Fibroblast of skin of left biceps (primary cell): ENCODE measurements around the gene ANKK1.

ENCODE experiments used
- DNase-seq, 2 experiments: peaks; one replicate each; pipeline ENCODE4 v3.0.0-alpha.2; 2013; ENCODE audit warnings: low read depth in 2 of 2

Gene ANKK1

GRCh38 chr11:113410414-113411135 lies 23.0 kb downstream of the ANKK1 start:
- DNase-seq, result no peak

GRCh38 chr11:113411536-113411935 lies 24.0 kb downstream of the ANKK1 start:
- DNase-seq, result no peak

- no peak for DNase-seq
These were observed 25.1 kb downstream of the ANKK1 start for GRCh38 chr11:113412675-113413074.

GRCh38 chr11:113415343-113415742 lies 27.8 kb downstream of the ANKK1 start:
- DNase-seq, result no peak

- DNase-seq, result no peak
These were observed 29.8 kb downstream of the ANKK1 start for GRCh38 chr11:113417428-113417827.

- no peak for DNase-seq
These were observed 31.9 kb downstream of the ANKK1 start for GRCh38 chr11:113419454-113420003.

GRCh38 chr11:113420808-113421207 lies 33.2 kb downstream of the ANKK1 start:
- no peak for DNase-seq

GRCh38 chr11:113426686-113427085 lies 39.1 kb downstream of the ANKK1 start:
- DNase-seq, result no peak

- no peak for DNase-seq
These were observed 44.2 kb downstream of the ANKK1 start for GRCh38 chr11:113431746-113432145.

GRCh38 chr11:113435190-113435968 lies 47.8 kb downstream of the ANKK1 start:
- DNase-seq, result no peak

- no peak for DNase-seq
These were observed 49.2 kb downstream of the ANKK1 start for GRCh38 chr11:113436672-113437252.

GRCh38 chr11:113440816-113441215 lies 53.2 kb downstream of the ANKK1 start:
- DNase-seq, result no peak

- DNase-seq, result no peak
These were observed 57.0 kb downstream of the ANKK1 start for GRCh38 chr11:113444502-113445123.

GRCh38 chr11:113446112-113446511 lies 58.5 kb downstream of the ANKK1 start:
- no peak for DNase-seq

- no peak for DNase-seq
These were observed 59.4 kb downstream of the ANKK1 start for GRCh38 chr11:113446938-113447337.

GRCh38 chr11:113447621-113448315 lies 60.2 kb downstream of the ANKK1 start:
- DNase-seq, result no peak

- DNase-seq, result no peak
These were observed 60.7 kb downstream of the ANKK1 start for GRCh38 chr11:113448316-113448677.

- DNase-seq, result no peak
These were observed 62.2 kb downstream of the ANKK1 start for GRCh38 chr11:113449743-113450142.
